ENCODE measurements around the gene PRRT1.
A peak's percentile ranks its signal among the peaks of the same experiment; 100 is the strongest.
"Not testable (repeated sequence)": the region's sequence is repeated elsewhere in the genome, so short reads cannot be mapped to it uniquely, and the experiment has no call there.

Gene PRRT1

DNA sequence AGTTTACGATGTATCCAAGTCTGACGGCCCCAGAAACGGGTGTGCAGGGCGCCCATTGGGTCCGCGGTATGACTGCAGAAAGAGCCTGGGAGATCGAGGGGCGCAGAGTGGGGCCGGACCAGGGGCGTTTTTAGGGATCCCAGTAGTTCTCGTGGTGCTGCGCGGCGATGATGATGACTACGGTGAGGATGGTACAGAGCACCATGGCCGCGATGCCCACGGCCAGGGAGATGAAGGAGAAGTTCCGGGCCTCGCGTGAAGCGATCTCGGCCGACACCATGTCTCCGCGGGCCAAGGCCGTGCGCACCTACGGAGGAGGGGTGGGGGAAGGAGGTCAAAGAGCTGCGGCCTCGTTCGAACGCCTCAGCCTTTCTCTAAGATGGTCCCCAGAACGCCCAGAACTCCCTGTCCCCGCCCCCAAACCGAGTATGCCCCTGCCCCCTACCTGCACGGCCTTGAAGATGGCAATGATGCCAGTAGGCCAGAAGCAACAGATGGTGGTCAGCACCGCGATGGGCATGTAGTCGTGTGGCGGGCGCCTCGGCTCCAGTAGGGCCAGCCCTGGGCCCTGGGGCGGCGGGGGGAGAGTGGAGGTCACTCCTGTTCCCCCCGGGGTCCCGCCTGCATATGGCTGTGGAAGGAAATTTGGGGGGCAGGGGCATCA lies 2.5 kb downstream of the PRRT1 start:
- DNase-seq, result no peak

DNA sequence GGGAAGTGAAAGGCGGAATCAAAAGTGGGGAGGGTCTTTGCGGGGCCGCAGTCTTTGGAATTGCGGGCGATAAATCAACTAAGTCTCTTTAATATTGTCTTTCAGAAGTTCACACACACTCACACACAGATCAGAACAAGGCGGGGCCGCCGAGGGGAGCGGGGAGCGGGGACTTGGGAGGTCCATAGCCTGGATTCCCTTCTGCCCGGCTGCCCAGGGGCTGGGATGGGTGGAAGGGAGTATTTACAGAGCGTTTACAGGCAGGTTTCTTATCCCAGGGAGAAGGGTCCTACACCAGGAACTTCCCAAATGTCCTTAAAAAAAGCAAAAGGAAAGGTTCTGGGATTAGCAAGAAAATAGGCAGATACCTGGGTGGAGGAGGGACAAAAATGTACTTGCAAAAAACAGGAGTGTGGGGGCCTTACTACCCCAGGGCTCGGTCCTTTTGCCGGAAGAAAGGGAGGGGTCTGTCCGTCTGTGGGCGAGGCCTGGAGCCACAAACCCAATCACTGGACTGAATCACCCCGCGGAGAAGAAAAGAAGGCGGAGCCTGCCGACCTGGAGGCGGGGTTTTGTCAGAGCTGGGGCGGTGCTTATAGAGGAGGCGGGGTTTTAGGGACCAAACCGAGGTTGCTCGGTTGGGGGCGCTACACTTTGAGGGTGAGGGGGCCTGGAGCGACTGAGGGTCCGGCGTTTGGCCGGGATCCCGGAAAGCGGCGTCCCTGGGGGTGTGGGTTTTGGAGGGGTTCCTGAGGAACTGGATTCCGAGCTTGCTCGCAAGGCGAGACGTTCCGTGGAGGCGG lies 3.2 kb downstream of the PRRT1 start:
- peak; percentile 70 for DNase-seq

DNA sequence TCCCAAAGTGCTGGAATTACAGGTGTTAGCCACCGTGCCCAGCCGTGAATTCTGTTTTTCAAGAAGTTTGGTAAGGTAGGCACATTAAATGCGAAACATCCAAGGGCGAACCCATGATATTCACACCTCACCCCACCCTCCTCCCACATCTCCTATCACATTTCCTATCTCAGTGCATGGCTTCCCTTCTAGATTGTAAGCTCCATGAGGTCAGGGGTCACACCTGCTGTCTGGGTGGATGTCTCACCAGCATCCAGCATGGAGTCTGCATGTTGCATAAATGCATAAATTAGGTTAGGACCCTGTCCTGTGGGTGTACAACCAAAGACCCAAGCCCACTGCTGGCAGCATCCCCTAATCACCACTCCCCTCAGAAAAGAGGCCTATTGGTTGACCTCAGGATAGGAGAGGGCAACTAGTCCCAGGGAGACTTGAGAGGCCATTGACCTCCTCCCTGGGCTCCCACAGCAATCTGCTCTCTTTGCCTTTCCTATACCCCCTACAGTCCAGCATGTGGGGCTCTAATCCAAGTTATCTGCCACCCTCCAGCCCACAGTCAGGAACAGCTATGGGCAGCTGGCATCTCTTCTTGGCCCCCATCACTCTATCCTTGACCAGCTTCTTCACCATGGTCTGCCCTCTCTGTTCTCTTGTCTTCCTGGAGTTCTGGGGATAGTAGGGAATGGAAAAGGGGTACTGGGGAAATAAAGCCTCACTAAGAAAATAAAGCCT lies 4.2 kb downstream of the PRRT1 start:
- no peak for DNase-seq

DNA sequence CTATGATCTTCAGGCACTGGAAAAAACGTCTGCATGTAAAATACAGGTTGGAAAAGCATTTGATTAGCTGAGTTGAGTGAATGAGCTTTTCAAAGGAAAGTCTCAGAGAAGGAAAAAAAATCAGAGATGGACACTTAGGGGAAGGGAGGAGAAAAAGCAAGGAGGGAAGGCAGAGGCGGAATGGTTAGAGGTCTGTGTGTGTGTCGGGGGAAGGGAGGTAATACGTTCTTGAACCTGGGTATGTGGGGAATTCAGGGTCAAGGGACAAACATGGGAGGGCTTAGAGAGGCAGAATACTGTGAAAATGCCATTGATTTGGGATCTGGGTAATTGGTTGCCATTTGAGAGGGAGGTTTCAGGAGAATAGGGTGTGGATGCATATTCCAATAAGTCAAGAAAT lies 5.1 kb downstream of the PRRT1 start:
- DNase-seq, result no peak

DNA sequence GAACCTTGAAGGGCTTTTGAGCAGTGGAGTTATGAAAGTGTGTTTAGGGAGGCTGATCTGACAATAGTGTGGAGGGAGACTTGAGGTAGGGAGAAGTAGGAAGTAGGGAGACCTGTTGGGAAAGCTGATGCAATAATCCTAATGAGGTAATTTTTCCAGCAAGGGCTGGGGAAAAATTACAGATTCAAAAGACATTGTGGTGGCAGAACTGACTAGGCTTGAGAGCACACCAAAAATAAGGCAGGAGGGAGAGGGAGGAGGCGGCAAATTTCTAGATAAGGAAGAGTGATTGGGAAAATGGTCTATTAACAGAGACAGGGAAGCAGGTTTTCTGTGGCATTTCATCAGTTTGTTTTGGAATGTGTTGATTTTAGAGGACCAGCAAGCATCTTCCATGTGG lies 5.5 kb downstream of the PRRT1 start:
- no peak for DNase-seq

DNA sequence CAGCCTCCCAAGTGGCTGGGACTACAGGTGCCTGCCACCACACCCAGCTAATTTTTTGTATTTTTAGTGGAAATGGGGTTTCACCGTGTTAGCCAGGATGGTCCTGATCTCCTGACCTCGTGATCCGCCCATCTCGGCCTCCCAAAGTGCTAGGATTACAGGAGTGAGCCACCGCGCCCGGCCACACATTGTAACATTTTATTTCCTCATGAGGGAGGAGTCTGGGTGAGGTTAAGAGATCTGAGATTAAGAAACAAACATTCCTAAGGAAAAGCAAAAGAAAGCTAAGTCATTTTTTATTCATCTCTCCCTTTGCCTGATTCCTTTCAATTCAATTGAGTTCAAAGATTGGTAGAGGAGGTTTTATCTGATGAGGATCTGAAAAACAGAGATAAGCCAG lies 7.5 kb downstream of the PRRT1 start:
- not testable (repeated sequence) for DNase-seq

DNA sequence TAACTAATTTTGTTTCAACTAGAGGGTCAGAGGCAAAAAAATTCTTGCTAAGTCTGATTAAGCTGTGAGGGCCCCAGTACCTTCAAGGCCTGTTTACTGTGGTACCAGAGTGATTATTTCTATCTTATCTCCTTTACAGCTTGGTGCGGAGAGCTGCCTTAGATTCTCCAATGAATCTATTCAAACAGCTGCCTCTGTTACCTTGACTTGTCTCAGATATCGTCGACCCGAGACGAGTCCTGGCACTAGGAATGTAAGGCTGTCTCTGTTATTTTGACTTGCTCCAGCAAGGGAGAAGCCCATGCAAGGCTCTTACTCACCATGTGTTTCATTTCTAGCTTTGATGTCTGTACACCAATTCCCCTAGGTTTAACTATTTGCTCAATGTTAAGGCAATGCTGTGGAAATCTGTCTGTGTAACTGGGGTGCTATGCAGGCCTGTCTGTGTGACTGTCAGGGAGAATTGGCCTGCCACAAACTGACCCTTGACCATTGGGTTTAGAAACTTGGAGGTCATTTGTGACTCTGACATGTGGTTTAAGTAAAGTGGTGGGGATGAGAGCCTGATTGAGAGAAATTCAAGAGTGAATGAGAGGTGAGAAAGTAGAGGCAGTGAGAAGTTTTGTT lies 11.2 kb downstream of the PRRT1 start:
- DNase-seq, result no peak

DNA sequence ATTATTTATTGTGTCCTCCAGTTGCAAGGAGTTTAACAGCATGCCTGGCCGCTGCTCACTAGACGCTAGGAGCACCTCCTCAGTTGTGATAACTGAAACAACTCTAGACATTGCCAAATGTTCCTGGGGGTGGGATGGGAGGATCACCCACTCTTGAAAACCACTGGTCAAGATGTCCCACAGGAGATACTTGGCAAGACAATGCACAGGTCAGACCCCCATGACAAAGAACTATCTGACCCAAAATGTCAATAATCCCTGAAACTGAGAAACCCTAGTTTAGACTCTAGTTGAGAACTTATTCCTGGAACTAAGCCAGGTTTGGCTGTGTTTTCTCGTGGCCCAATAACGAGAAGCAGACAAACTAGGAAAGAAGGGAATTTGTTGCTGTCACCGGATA lies 12.1 kb downstream of the PRRT1 start:
- DNase-seq, result no peak

DNA sequence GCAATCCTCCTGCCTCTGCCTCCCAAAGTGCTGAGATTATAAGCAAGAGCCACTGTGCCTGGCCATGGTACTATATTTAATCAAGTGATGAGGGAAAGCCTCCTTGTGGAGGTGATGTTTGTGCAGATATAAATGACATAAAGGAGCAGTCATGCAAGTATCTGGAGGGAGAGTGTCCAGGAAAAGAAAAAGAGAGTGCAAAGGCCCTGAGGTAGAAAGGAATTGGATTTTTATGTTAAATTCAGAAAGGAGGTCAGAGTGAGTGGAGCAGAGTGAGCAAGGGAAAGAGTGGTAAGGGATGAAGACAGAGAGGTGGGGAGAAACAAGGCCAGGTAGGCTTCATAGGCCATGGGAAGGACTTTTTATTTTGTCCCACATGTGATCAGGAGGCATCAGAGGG lies 14.3 kb downstream of the PRRT1 start:
- DNase-seq, result no peak

DNA sequence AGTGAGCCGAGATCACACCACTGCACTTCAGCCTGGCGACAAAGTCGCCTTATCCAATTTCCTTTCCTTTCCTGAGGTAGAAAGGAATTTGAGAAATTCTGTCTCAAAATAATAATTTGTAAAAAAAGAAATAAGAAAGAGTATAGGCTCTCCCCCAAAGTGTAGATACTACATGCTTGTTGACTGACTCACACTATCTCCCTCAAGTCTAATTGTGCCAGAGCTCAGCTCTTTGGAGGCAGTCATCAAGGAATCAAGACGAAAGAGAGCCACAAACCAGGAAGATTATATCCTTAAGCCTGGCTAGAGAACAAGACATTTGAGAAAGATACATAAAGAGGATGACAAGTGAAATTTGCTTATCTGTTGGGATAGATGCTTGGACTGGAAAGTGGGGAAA lies 18.0 kb downstream of the PRRT1 start:
- DNase-seq, result no peak

DNA sequence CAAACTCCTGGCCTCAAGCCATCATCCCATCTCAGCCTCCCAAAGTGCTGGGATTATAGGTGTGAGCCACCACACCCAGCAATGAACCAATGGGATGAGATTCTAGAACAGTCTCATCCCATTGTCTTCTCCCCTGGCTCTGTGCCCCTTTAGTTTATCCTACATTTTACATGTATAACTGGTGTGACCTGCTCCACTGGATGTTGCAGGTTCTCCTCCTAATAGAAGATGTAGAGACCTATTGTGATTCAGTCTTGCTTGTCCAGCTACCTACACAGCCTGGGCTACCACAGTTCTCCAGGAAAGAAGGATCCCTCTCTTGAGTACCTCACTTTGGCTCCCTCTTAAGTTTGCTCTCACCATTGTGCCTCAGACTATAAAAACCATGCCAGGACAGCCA lies 19.6 kb downstream of the PRRT1 start:
- DNase-seq, result no peak

DNA sequence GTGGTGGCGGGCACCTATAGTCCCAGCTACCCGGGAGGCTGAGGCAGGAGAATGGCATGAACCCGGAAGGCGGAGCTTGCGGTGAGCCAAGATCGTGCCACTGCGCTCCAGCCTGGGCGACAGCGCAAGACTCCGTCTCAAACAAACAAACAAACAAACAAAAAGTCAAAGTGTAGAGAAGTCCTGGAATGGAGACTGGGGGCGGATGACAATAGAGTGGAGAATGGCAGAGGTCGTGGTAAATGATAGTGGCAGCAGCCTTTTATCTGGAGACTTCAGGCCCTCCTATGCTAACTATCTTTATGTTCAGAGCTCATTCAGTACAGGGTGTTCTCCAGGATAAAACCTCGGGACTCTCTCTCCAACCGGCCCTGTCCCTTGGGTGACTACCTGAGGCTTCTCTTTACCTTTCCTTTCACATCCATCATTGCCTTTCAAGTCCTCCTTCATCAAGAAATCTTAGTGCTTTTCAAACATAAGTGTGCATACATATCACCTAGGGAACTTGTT lies 20.2 kb downstream of the PRRT1 start:
- DNase-seq, result no peak

DNA sequence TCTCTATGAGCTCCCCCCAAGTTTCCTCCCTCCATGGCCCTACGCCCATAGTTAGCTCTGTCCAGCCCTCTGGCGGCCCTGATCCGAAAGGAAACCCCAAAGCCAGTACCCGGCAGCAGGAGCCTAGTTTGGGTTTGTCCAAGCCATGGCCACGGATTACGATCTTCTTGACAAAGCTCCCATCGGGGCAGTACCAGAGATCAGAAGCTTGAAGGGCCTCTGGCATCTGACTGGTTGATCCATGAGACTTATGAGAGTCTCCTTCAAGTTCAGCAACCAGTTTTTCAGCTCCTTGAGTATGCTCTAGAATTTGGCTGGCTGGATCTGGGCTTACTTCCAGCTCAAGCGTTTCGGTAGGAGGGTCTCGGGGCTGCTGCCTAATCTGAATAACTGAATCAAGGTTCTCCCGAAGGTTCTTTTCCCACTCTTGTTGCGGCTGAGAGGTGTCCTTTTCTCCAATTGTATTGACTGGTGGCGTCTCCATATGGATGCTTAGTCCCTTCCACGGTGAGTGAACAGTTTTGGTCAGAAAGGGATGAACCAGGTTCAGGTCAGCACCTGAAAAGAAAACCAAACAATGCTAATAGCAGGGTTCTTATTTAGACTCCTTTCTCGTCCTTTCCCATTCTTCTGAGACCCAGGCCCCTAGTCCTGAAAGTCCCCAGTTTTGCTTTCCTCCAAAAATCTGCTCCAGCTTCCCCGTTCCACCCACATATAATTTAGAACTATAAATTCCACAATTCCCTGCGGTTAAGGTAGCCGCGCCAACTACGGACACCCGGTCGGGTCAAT lies 22.2 kb downstream of the PRRT1 start:
- DNase-seq, result no peak

DNA sequence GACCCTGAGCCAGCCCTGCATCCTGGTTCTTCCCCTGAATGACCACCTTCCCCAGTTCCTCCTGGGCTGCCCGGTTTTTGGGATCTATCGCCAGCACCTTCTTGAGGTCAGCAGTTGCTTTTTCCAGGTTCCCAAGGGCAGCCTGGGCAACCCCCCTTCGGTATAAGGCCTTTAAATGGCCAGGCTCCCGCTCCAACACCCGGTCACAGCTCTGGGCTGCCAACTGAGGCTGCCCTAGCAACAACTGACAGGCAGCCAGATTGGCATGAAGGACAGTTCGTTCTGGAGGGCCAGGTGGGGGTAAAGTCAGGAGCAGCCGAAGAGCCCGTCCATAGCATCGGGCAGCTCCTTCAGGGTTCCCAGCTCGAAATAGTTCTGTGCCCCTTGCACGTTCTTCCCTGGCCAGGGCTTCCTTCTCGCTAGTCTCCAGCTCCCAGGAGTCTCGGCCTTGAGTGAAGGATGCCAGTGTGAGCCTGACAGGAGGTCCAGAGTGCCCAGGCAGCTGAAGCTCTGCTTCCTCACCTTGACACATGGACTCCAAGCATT lies 22.9 kb downstream of the PRRT1 start:
- DNase-seq, result peak; percentile 50

DNA sequence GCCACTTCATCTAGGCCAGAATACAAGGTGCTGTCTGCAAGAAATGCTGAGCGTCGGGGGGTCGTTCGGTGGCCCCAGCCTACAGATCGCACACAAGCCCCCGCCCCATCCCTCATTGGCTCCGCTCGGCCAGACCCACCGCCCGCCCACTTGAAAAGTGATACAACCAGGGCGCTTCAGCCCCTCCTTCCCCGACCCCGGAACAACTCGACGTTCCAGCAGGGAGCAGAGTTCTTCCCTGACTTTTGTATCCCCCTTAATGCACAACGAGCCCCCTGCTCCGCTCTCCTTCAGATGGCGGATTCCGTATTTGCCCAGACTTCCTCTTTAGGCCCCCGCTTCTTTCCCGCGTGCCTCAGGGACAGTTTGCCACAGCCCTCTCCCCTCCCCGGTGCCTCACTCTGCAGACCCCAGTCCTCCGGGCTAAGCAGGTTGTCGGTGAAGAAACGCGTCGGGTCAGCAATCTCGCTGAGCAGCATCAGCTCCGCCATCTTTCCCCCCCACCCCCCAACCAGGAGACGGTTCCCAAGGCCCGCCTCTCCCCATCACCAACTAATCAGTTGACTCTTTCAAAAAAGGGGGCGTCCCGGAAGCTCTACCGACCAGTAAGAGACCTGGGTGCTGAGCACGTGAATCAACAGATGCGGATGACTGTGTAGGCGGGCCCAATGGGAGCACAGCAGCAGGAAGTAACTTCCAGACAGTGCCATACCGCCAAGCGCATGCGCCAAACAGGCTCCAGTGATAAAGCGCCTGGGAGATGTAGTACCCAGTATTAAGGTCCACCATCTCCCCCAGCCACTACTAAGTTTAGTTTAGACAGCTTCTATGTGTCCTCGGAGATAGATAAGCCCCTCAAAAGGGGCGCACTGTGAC lies 23.8 kb downstream of the PRRT1 start, which contains the start of gene ATF6B:
TSS of gene ATF6B (minus strand) at position 530 of the 876 bp plus-strand sequence. CDS start at position 491, 39 bp downstream.
- peak; percentile 99 for DNase-seq

DNA sequence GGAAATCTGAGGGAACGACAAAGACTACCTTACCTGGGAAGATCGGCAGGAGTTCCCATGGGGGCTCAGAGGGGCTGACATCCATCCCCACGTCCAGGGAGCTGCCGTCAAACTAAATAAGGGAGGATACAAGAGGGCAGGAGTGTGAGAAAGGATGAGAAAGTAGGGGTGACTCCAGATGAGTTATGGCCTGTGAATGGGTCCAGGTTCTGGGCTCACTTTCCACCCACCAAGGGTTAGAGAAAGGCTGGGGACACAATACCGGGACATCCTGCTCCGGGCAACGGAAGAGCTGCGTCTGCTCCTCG lies 24.4 kb downstream of the PRRT1 start:
- DNase-seq, result no peak

DNA sequence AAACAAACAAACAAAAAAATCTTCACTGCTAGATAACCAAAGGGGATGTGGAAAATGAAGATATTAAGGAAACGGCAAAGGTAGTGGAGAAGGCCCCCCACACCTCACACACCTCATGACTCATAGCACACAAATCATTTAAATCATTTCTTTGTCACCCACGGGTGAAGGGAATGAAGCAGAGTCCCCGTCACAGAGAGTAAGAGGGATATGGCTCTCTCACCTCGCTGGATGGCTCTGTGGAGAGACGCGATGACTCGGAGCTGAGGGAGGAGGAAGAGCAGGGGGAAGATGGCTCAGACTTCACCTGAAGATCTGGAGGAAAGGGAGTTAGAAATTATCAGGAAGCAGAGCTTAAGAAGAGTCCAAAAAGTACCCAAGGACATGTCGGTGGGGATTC lies 24.9 kb downstream of the PRRT1 start:
- DNase-seq, result no peak

DNA sequence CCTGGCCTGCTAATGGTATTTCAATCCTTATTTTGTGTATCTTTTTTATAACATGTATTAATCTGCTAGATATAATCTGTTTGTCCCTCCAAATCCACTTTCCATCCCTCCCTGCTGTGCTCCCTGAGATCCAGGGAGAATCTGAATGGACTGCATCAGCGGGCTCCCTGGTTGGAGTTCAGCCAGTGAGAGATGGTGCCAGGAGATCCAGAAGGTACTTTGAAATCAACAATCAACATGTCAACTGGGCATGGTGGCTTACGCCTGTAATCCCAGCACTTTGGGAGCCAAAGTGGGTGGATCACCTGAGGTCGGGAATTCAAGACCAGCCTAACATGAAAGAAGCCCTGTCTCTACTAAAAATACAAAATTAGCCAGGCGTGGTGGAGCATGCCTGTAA lies 28.1 kb downstream of the PRRT1 start:
- no peak for DNase-seq

DNA sequence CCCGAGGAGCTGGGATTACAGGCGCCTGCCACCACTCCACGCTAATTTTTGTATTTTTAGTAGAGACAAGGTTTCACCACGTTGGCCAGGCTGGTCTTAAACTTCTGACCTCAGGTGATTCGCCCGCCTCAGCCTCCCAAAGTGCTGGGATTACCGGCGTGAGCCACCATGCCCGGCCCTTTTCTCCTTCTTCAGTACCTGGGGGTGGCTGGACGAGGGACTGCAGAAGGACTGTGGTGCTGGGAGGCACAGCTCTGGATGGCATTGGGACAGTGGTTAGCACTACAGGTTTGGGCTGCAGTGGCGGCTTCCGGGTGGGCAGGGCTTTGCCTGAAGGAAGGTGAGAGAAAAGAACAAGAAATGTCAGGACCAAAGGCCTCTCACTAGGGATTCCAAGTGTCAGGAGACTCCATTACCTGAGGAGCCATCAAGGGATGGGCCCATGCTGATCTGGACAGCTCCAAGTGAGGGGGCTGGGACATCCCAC lies 31.1 kb downstream of the PRRT1 start:
- DNase-seq, result no peak

DNA sequence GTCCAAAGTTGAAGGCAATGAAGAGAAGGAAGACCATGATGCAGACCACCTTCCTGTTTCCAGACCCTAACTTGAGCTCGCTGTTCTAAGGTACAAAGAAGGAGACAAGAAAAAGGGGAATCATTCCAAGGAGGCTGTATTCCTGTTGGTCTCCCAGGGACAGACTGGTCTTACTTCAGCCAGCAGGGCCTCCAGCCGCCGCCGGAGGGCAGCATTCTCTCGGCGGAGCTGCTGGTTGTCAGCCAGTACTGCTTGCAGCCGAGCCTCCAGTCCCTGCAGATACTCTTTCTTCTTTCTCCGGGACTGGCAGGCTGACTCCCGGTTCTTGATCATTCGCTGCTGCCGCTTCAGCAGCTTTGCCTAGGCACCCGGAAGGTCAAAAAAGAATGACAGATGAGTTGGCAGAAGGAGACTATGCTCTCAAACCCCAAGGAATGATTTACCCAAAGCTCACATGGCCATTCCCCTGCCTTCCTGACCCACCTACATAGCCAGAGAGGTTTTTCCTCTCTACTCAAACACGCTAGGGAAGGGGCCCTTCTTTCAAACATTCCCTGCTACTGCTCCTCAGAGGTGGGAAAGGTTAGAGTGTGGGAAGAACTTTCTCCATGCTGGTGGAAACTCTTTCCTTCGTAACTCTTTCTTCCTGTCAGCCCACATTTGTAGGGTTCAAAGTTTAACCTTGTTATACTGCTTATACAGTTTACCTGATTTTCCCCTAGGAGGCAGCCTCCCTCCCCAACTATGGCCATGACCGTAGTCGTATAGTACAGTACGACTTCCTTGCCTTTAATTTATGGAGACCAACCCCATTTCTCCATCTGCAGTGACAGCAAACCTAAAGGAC lies 32.7 kb downstream of the PRRT1 start:
- peak; percentile 95 for DNase-seq
